Activated T-cell treated with anti-CD3 and anti-CD28 coated beads for 4 hours (primary cell): ENCODE data around the gene FNDC7.
"Not testable (repeated sequence)": the region's sequence is repeated elsewhere in the genome, so short reads cannot be mapped to it uniquely, and the experiment has no call there.

Source experiments
- DNase-seq: peaks from one replicate; pipeline ENCODE4 v3.0.0-alpha.2; 2020

The FNDC7 gene, protein sequence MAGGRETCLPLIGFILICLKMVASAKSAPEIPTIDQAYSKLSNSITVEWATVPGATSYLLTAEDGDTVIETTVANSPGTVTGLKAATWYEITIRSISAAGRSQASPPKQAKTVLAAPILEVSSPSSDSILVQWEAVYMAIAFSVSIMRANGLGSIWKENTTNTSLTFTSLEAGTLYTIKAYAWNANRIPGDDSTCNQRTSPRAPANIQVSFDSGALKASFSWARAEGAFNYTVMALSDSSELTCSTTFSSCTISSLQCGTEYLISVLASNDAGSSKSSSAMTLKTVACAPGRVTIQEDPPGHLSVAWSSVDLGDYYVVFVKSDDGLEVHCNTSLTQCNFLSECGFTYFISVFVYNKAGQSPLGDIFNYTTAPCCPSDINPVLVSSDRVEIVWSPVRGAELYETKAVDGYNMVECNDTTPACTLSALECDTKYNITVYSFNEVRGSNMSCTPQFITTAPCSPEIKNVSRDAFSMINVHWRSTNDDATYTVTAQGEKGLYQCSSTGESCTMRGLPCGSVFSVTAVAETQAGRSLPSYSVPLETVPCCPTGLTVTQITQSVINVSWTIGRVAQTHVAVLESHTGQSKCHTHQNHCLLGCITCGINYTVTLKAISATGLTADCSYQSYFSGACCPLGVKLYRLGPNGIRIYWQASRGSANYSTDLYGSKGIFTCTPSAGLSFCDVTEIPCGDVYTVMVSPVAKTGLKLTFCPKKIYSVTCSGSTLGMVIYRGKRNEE

DNA sequence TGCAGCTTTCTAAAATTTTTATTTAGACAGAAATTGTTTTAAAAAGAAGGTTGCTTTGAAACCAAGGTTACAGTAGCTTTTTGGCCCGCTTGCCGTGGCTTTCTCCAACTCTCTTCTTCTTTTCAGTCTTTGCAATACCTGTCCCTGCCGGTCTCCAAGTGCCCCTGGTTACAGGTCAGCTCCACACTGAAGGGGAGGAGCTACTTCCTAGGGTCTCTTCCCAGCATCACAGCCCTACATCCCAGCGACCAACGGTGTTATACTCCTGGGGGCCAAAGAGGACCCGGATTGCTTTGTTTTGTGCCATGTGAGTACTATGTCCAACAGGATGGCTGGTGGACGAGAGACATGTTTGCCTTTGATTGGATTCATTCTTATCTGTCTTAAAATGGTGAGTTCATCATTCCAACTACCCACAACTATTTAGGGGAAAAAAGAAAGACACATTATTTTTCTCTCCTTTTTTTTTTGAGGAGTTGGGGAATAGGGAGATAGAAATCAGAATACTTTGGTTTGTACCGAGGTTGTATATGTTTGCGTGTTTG is at the start of gene FNDC7:
Gene FNDC7 (plus strand): TSS at position 303 of the 545 bp plus-strand sequence. CDS start 26 bp downstream, at position 329.
- DNase-seq = no peak

- DNase-seq = no peak
Measured at GRCh38 chr1:108663074-108663473, 49.6 kb upstream of the FNDC7 start.

GRCh38 chr1:108664481-108664880 is 48.2 kb upstream of the FNDC7 start:
- no peak for DNase-seq

GRCh38 chr1:108665067-108665466 is 47.6 kb upstream of the FNDC7 start:
- DNase-seq = no peak

GRCh38 chr1:108665771-108666170 is 46.9 kb upstream of the FNDC7 start:
- no peak for DNase-seq

DNA sequence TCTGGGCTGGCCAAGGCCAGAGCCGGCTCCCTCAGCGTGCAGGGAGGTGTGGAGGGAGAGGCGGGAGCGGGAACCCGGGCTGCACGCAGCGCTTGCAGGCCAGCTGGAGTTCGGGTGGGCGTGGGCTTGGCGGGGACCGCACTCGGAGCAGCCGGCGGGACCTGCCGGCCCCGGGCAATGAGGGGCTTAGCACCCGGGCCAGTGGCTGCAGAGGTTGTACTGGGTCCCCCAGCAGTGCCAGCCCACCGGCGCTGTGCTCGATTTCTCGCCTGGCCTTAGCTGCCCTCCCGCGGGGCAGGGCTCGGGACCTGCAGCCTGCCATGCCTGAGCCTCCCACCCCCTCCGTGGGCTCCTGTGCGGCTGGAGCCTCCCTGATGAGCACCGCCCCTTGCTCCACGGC is 45.3 kb upstream of the FNDC7 start:
- not testable (repeated sequence) for DNase-seq

DNA sequence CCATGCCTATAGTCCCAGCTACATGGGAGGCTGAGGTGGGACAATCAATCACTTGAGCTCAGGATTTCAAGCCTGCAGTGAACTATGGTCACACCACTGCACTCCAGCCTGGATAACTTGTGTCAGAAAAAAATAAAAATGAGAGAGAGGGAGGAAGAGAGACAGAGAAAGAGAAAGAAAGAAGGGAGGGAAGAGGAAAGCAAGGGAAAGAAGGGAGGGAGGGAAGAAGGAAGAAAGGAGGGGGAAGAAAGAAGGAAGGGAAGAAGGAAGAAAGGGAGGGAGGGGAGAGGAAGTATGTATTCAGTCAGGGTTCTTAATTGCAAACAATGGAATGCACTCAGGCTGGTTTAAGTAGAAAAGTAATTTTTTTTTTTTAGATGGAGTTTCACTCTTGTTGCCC is 43.9 kb upstream of the FNDC7 start:
- DNase-seq = no peak

DNA sequence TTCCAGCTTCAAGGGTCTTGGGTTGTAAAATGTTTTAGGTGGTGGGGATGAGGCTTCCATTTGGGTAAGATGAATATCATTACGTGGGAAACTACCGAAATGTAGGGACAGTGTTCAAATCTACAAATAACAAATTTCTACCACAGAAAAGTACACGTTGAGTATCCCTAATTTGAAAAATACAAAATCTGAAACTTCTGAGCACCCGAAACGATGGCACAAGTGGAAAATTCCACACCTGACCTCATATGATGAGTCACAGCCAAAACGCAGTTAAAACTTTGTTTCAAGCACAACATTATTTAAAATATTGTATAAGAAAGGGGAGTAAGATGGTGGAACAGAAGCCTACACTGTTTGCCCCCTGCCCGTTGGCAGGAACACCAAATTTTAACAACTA is 43.0 kb upstream of the FNDC7 start:
- DNase-seq = no peak

- DNase-seq = no peak
Measured at GRCh38 chr1:108670131-108670773, 42.5 kb upstream of the FNDC7 start.

- DNase-seq = no peak
Measured at GRCh38 chr1:108671143-108671542, 41.6 kb upstream of the FNDC7 start.

GRCh38 chr1:108678706-108679105 is 34.0 kb upstream of the FNDC7 start:
- DNase-seq = no peak

DNA sequence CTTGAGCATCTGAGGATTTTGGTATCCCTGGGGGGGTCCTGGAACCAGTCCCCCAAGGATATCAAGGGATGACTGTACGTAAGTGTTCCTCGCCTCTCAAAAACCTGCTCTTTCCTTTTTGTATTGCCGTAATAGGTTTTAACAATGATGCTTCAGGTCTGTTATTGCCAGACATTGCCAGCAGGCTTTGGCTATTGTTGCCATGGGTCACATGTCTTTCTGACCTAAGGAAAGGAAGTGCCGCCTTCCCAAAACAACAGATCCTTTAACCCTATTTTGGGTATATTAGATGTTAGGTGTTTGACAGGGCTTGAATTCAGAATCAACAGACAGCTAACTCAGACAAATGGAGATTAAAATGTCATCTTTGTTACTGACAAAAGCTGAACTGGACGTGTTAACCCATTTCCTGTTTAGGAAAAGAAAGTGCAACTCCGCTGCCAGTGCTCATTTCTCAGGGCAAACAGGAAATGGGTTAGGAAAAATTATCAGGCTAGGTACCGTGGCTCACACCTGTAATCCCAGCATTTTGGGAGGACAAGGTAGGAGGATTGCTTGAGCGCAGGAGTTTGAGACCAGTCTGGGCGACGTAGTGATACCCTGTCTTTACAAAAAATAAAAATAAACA is 33.0 kb upstream of the FNDC7 start:
- DNase-seq = no peak

GRCh38 chr1:108681701-108682100 is 31.0 kb upstream of the FNDC7 start:
- not testable (repeated sequence) for DNase-seq

GRCh38 chr1:108685529-108685928 is 27.2 kb upstream of the FNDC7 start:
- no peak for DNase-seq

- DNase-seq = no peak
Measured at GRCh38 chr1:108686614-108687313, 25.9 kb upstream of the FNDC7 start.

- DNase-seq = no peak
Measured at GRCh38 chr1:108691128-108691941, 21.4 kb upstream of the FNDC7 start.

DNA sequence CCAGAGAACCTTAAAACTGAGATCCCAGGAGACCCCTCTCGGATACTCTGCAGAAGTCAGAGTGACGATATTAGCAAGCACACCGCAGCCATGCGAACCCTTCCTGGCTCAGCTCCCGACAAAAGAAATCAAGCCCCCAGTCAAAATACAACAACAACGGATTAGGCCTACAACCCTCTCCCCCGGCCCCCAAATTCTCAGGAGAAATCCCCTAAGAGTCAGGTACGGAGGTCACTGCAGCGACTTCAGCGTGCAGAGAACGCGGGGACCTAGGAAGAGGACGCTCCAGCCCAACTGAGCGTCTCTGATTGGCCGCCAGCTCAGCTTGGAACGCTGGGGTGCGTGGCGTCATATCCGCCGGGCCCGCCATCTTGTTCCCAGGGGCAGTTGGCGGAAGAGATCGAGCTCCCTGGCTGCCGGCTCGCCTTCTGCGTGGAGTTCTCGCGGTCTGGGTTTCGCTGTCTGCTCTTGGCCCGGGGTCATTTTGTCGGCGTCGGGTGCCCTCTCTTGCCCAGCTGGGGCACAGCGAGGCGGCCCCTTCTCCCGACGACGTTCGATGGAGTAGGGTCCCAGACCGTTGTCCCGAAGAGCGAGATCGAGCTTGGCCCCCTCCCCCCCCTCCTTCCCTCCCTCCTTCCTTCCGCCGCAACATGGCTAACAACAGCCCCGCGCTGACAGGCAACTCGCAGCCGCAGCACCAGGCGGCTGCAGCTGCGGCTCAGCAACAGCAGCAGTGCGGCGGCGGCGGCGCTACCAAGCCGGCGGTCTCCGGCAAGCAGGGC is 20.6 kb upstream of the FNDC7 start, which contains the start of gene PRPF38B:
Gene PRPF38B (plus strand): TSS at position 369 of the 782 bp plus-strand sequence. CDS start 282 bp downstream, at position 651.
- DNase-seq = peak; percentile 88

GRCh38 chr1:108692724-108693655 is 19.7 kb upstream of the FNDC7 start:
- DNase-seq = peak; percentile 58

DNA sequence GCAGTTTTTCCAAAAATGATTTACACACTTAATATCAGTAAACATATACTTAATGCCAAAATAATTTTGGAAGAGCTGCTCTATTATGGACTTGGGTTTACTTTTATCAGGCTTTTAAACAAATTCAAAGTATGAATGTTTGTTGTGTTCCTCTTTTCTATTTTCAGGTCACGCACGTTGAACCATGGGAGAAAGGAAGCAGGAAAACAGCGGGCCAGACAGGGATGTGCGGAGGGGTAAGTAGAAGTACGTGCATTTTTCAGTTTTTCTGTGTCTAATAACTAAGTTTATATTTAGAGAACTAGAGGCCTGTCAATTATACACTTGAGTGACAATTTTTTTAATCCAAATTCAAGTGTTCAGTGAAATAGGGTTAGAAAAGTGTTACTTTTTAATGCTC is 17.2 kb upstream of the FNDC7 start:
- DNase-seq = no peak
